ENCODE results near the gene KPNA3. TPM values are rescaled to one million over a fixed set of nuclear protein-coding genes. Genes with fewer than 3 reads are reported as not detected.
"Not testable (repeated sequence)": the region's sequence is repeated elsewhere in the genome, so short reads cannot be mapped to it uniquely, and the experiment has no call there.

The KPNA3 gene
- total RNA-seq, 1 experiment from 2014 or later: 23.1 TPM

DNA sequence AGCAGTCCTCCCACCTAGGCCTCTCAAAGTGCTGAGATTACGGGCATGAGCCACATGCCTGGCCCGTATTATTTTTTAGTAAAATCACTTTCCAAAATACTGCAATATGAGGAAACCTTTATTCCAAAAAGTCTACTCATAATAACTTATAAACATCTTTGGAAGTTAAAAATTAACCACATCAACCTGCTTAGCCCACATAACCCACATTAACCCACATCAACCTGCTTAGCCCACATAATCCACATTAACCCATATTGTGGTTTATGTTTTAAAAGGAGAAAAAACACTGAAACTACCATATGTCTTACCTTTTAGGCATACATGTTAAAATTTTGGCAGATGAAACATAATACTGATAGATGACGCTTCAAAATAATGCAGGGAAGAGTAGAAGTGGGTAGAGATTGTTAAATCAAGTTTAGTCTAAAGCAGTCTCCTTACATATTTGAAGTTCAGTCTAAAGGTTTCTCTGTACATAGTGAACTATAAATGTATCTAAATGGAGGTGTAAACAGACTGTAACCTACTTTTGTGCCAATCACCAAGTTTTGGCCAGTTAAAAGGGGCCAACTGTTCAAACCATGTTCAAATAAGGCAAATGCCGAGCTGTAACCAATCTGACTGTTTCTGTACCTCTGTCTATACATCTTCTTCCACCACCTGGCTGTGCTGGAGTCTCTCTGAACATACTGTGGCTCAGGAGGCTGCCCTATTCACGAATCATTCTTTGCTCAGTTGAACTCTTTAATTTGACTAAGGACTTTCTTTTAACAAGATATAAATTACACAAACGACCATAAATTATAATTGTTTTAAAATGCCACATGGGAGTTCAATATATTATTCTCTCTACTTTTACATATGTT is 14.5 kb downstream of the KPNA3 start:
- no peak overlapping the region for H3K4me3 Mint-ChIP-seq (ENCODE audit: low read depth, unreplicated experiment)
- H3K9me3 Mint-ChIP-seq (ENCODE audit: low read depth, unreplicated experiment): no peaks in the 10 kb centered on the region
- no peaks in the 10 kb centered on the region for H3K27me3 Mint-ChIP-seq (ENCODE audit: unreplicated experiment)
- BruUV-seq (replicated peaks): no TSS peak
- TF ChIP-seq, protein P1, sequence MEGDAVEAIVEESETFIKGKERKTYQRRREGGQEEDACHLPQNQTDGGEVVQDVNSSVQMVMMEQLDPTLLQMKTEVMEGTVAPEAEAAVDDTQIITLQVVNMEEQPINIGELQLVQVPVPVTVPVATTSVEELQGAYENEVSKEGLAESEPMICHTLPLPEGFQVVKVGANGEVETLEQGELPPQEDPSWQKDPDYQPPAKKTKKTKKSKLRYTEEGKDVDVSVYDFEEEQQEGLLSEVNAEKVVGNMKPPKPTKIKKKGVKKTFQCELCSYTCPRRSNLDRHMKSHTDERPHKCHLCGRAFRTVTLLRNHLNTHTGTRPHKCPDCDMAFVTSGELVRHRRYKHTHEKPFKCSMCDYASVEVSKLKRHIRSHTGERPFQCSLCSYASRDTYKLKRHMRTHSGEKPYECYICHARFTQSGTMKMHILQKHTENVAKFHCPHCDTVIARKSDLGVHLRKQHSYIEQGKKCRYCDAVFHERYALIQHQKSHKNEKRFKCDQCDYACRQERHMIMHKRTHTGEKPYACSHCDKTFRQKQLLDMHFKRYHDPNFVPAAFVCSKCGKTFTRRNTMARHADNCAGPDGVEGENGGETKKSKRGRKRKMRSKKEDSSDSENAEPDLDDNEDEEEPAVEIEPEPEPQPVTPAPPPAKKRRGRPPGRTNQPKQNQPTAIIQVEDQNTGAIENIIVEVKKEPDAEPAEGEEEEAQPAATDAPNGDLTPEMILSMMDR (IDR thresholded peaks at IDR 0.05; ENCODE audit: unreplicated experiment): no peak
- no peak for DNase-seq
- CTCF ChIA-PET: interaction anchor here (0.6 kb wide), 1 partner anchor 10 kb away, joined by 4 read pairs; no protein-coding TSS in a partner anchor
- no peaks in the 10 kb centered on the region for H3K36me3 Mint-ChIP-seq (ENCODE audit: insufficient read depth, unreplicated experiment)
- intact Hi-C loops (cut with micrococcal nuclease; ENCODE audit: unreplicated experiment): no loop called here
- H3K4me1 Mint-ChIP-seq (ENCODE audit: low read depth, unreplicated experiment): peaks cover 31% of the 10 kb centered on the region
- no peak overlapping the region for H3K27ac Mint-ChIP-seq (ENCODE audit: unreplicated experiment)

DNA sequence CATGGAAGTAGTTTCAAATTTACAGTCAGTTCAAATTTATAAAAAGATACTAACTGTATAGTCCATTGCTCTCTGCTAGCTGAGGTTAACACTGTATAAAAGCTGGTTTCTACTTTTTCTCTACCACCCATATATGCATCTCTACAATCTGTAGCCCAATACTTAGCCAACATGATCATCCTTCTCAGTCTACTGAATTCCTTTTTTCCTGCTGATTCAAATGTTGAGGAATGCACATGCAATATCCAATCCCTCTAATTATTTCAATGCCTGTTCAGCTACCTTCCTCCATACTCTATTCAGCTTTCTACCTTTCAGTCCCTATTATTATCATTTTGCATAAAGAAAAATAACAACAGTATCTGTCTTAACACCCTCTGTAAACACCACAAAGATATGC is 15.6 kb downstream of the KPNA3 start:
- no peaks in the 10 kb centered on the region for H3K9me3 Mint-ChIP-seq (ENCODE audit: low read depth, unreplicated experiment)
- H3K27ac Mint-ChIP-seq (ENCODE audit: unreplicated experiment): no peak overlapping the region
- no peaks in the 10 kb centered on the region for H3K36me3 Mint-ChIP-seq (ENCODE audit: insufficient read depth, unreplicated experiment)
- no peak overlapping the region for H3K4me3 Mint-ChIP-seq (ENCODE audit: low read depth, unreplicated experiment)
- CTCF ChIA-PET: no interaction called here
- no peaks in the 10 kb centered on the region for H3K27me3 Mint-ChIP-seq (ENCODE audit: unreplicated experiment)
- TF ChIP-seq, protein P1 (IDR thresholded peaks at IDR 0.05; ENCODE audit: unreplicated experiment): no peak
- no peak for DNase-seq
- intact Hi-C loops (cut with micrococcal nuclease; ENCODE audit: unreplicated experiment): no loop called here
- BruUV-seq (replicated peaks): no TSS peak
- H3K4me1 Mint-ChIP-seq (ENCODE audit: low read depth, unreplicated experiment): peaks cover 31% of the 10 kb centered on the region

DNA sequence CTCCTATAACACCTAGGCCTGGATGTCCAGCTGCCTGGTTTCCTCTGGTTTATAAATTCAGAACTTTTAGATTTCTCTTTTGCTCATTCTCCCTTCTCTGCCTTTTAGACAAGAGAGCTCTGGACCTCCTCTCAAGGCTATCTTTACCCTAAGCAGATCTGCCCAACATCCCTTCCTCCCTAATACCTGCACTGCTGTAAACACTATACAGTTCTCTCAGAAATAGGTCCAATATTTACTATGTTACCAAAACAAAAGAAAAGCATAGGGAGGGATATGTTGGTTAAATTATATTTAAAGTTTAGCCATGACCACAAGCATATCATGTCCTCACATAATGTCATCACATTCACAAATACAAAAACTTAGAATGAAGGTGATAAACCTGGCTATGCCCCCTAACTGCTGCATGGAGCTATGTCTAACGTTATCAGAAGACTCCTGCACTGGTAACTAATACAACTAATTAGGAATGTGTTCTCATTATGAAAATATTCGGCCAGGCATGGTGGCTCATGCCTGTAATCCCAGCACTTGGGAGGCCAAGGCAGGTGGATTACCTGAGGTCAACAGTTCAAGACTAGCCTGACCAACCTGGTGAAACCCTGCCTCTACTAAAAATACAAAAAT is 18.0 kb downstream of the KPNA3 start:
- no peaks in the 10 kb centered on the region for H3K27me3 Mint-ChIP-seq (ENCODE audit: unreplicated experiment)
- intact Hi-C loops (cut with micrococcal nuclease; ENCODE audit: unreplicated experiment): no loop called here
- H3K4me1 Mint-ChIP-seq (ENCODE audit: low read depth, unreplicated experiment): peaks cover 25% of the 10 kb centered on the region
- no peak for DNase-seq
- H3K36me3 Mint-ChIP-seq (ENCODE audit: insufficient read depth, unreplicated experiment): no peaks in the 10 kb centered on the region
- no TSS peak for BruUV-seq (replicated peaks)
- H3K9me3 Mint-ChIP-seq (ENCODE audit: low read depth, unreplicated experiment): no peaks in the 10 kb centered on the region
- H3K4me3 Mint-ChIP-seq (ENCODE audit: low read depth, unreplicated experiment): no peak overlapping the region
- no peak overlapping the region for H3K27ac Mint-ChIP-seq (ENCODE audit: unreplicated experiment)
- CTCF ChIA-PET: no interaction called here
- TF ChIP-seq, protein P1 (IDR thresholded peaks at IDR 0.05; ENCODE audit: unreplicated experiment): no peak

DNA sequence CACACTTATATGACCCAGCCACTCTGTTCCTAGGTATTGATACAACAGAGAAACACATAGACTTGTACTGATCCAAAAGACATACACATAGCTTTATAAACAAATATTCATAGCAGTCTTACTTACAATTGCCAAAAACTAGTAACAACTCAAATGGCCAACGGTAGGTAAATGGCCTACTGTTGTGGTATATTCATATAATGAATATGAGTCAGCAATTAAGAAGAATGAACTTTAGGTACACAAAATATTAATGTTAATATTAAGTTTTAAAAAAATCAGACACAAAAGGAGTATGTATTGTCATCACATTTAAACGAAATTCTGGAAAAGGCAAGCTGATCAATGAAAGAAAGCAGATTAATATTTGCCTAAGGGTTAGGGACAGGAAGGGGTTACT is 19.7 kb downstream of the KPNA3 start:
- no peak for DNase-seq
- intact Hi-C loops (cut with micrococcal nuclease; ENCODE audit: unreplicated experiment): no loop called here
- Mint-ChIP-seq H3K36me3 (ENCODE audit: insufficient read depth, unreplicated experiment) (no peaks in the 10 kb centered on the region), H3K27ac (ENCODE audit: unreplicated experiment) (no peak overlapping the region), H3K4me1 (ENCODE audit: low read depth, unreplicated experiment) (peaks cover 13% of the 10 kb centered on the region), H3K9me3 (ENCODE audit: low read depth, unreplicated experiment) (no peaks in the 10 kb centered on the region), H3K27me3 (ENCODE audit: unreplicated experiment) (no peaks in the 10 kb centered on the region), H3K4me3 (ENCODE audit: low read depth, unreplicated experiment) (no peak overlapping the region)
- CTCF ChIA-PET: no interaction called here
- BruUV-seq (replicated peaks): no TSS peak
- TF ChIP-seq, protein P1 (IDR thresholded peaks at IDR 0.05; ENCODE audit: unreplicated experiment): no peak

DNA sequence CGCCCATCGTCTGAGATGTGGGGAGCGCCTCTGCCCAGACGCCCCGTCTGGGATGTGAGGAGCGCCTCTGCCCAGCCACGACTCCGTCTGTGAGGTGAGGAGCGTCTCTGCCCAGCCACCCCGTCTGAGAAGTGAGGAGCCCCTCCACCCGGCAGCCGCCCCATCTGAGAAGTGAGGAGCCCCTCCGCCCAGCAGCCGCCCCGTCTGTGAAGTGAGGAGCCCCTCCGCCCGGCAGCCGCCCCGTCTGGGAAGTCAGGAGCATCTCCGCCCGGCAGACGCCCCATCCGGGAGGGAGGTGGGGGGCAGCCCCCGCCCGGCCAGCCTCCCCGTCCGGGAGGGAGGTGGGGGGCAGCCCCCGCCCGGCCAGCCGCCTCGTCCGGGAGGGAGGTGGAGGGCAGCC is 30.7 kb downstream of the KPNA3 start:
- H3K36me3 Mint-ChIP-seq (ENCODE audit: insufficient read depth, unreplicated experiment); H3K9me3 Mint-ChIP-seq (ENCODE audit: low read depth, unreplicated experiment); H3K27me3 Mint-ChIP-seq (ENCODE audit: unreplicated experiment); H3K4me1 Mint-ChIP-seq (ENCODE audit: low read depth, unreplicated experiment); CTCF ChIA-PET; DNase-seq; H3K27ac Mint-ChIP-seq (ENCODE audit: unreplicated experiment); intact Hi-C loops (cut with micrococcal nuclease; ENCODE audit: unreplicated experiment); H3K4me3 Mint-ChIP-seq (ENCODE audit: low read depth, unreplicated experiment); BruUV-seq (replicated peaks): not testable (repeated sequence)

Data from Calu3 (cell line).